Fibroblast of lung (primary cell): ENCODE measurements around the gene DTX4. TPM values are rescaled to one million over a fixed set of nuclear protein-coding genes. Genes with fewer than 3 reads are reported as not detected.

Experiments used
- DNase-seq, 2 donors: peaks; one replicate each; pipeline versions ENCODE4 v3.0.0 to v3.0.0-alpha.2; 2010; ENCODE audit warnings: low read depth in 2 of 2
- H2AFZ ChIP-seq: 2 replicates; pipeline ENCODE4 v1.5.1; 2012; ENCODE audit warnings: low read length, control low read depth, inconsistent platforms
- H3K27ac ChIP-seq: 2 replicates; pipeline ENCODE4 v1.5.1; 2011; ENCODE audit warnings: low read length, control low read depth; ENCODE audit not compliant: insufficient read depth
- H3K27me3 ChIP-seq: 2 replicates; pipeline ENCODE4 v1.5.1; 2011; ENCODE audit warnings: mild to moderate bottlenecking, low read length; ENCODE audit not compliant: control insufficient read depth, insufficient read depth
- H3K36me3 ChIP-seq: 2 replicates; pipeline ENCODE4 v1.5.1; 2011; ENCODE audit warnings: low read length; ENCODE audit not compliant: control insufficient read depth, insufficient read depth
- H3K4me1 ChIP-seq: 2 replicates; pipeline ENCODE4 v1.5.1; 2011; ENCODE audit warnings: low read length; ENCODE audit not compliant: control insufficient read depth, insufficient read depth; ENCODE audit errors: extremely low read depth
- H3K4me2 ChIP-seq: 2 replicates; pipeline ENCODE4 v1.5.1; 2011; ENCODE audit warnings: low read length, control low read depth; ENCODE audit not compliant: insufficient read depth; ENCODE audit errors: extremely low read depth
- H3K4me3 ChIP-seq, 4 experiments: fragments of 200-600 bp in 1 of 4; sonication (generic) in 1 of 4; replicated peaks in 1 of 4; 2 replicates each; pipeline ENCODE4 v1.5.1; 2011 to 2016; ENCODE audit warnings: low read length in 4 of 4, low read depth in 3 of 4, mild to moderate bottlenecking in 3 of 4, control low read depth in 2 of 4, inconsistent platforms in 1 of 4, mixed read lengths in 1 of 4; ENCODE audit not compliant: insufficient read depth in 1 of 4; ENCODE audit errors: control extremely low read depth in 1 of 4
- H3K79me2 ChIP-seq: 2 replicates; pipeline ENCODE4 v1.5.1; 2012; ENCODE audit warnings: mild to moderate bottlenecking, low read length, inconsistent platforms; ENCODE audit not compliant: control insufficient read depth, insufficient read depth
- H3K9ac ChIP-seq: 2 replicates; pipeline ENCODE4 v1.5.1; 2011; ENCODE audit warnings: mild to moderate bottlenecking, low read length, control low read depth; ENCODE audit not compliant: insufficient read depth
- H3K9me3 ChIP-seq: 2 replicates; pipeline ENCODE4 v1.5.1; 2012; ENCODE audit warnings: low read depth, low read length; ENCODE audit not compliant: control insufficient read depth, insufficient read depth
- H4K20me1 ChIP-seq: 2 replicates; pipeline ENCODE4 v1.5.1; 2011; ENCODE audit warnings: low read length; ENCODE audit not compliant: control insufficient read depth, insufficient read depth; ENCODE audit errors: extremely low read depth
- CTCF ChIP-seq, 2 donors: IDR thresholded peaks in 1 of 2; conservative IDR thresholded peaks in 1 of 2; 1 replicate in 1 of 2; 2 replicates in 1 of 2; pipeline ENCODE4 v1.5.1; 2011 to 2012; ENCODE audit warnings: low read length in 2 of 2, control low read depth in 1 of 2, inconsistent platforms in 1 of 2, low read depth in 1 of 2, mild to moderate bottlenecking in 1 of 2
- EZH2 ChIP-seq: IDR thresholded peaks from 2 replicates; pipeline ENCODE4 v1.5.1; 2012; ENCODE audit warnings: low read length, control low read depth, mild to moderate bottlenecking; ENCODE audit errors: missing control alignments
- polyA plus RNA-seq, 2 donors: library from polyadenylated mRNA; depleted of rRNA in 1 of 2; stranded (reverse) in 1 of 2; unstranded in 1 of 2; fragments of >200 nt; gene quantifications; 2 replicates each; pipeline ENCODE4 v1.2.1, GENCODE V29; 2011 to 2012; ENCODE audit warnings: missing spikeins in 1 of 2
- total RNA-seq: library from RNA; depleted of rRNA; stranded (reverse); fragments of >200 nt; gene quantifications from 2 replicates; pipeline ENCODE4 v1.2.1, GENCODE V29; 2014

Gene DTX4
- total and polyA plus RNA-seq, 2 donors (not counting 1 experiment from before 2014, with no cell fraction given) = 1.2 to 4.8 TPM

DNA sequence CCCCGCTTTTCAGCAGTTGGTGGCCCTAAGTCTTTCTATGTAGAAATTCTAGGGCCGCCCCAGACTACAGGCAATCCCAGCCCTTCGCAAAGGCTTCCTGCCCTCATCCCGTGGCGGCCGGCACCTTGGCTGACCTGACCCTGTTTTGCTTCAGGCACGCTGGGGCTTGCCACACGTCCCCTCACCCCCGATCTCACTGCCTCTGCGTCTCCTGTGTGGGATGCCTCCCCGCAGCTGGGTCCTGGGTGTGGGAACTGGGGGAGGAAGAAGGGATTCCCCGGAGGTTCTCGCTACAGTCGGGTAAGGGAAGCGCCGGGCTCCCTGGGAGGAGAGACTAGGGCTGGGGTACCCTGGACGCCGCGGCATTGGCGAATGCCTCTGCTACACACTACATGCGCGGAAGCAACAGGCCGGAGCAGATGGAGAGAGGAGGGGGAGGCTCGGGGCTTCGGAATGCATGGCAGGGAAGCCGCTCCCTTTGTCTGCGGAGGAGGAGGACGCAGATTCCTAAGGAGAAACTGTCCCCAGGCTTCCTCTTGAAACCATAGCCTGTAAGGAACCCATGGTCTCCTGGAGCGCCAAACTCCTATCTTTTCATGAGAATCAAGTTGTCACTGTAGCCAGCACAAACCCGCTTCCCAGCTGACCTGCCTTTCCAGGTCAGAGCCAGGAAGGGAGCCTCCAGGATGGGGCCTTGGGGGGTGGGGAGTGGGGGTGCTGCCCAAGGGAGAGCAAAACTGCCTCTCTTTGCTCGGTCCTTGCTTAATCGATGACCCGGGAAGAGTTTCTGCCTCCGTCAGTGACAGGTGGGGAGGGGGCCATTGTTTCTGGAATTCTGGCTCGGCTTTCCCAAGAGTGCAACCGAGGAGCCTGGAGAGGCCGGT lies 1.4 kb downstream of the DTX4 start:
- H3K79me2 ChIP-seq = peaks cover 1% of the 10 kb centered on the region
- H2AFZ ChIP-seq = peak overlapping the region; percentile 75
- no peaks in the 10 kb centered on the region for H3K9me3 ChIP-seq
- TF ChIP-seq CTCF (conservative IDR thresholded peaks at IDR 0.05 in 1 of 2, IDR thresholded peaks at IDR 0.05 in 1 of 2; ENCODE audit: low read depth in 1 of 2, low read length in 2 of 2) (no peak), EZH2 (no peak)
- H3K4me2 ChIP-seq = peak overlapping the region; percentile 94
- peak overlapping the region; percentile 28 to 70 (median 68) for H3K4me3 ChIP-seq
- peak in 1 of 2 donors; percentile 30 for DNase-seq
- H3K9ac ChIP-seq = peak overlapping the region; percentile 39
- H4K20me1 ChIP-seq = no peaks in the 10 kb centered on the region
- peak overlapping the region; percentile 12 for H3K27ac ChIP-seq
- no peaks in the 10 kb centered on the region for H3K27me3 ChIP-seq
- H3K36me3 ChIP-seq = no peaks in the 10 kb centered on the region
- peaks cover 7% of the 10 kb centered on the region for H3K4me1 ChIP-seq

- peaks cover 1% of the 10 kb centered on the region for H3K79me2 ChIP-seq
- H3K27me3 ChIP-seq = no peaks in the 10 kb centered on the region
- peaks cover 7% of the 10 kb centered on the region for H3K4me1 ChIP-seq
- H2AFZ ChIP-seq = no peak overlapping the region
- TF ChIP-seq EZH2 (no peak), CTCF (conservative IDR thresholded peaks at IDR 0.05 in 1 of 2, IDR thresholded peaks at IDR 0.05 in 1 of 2; ENCODE audit: low read depth in 1 of 2, low read length in 2 of 2) (no peak)
- no peaks in the 10 kb centered on the region for H3K9me3 ChIP-seq
- H3K4me2 ChIP-seq = peak overlapping the region; percentile 94
- H3K9ac ChIP-seq = no peak overlapping the region
- H4K20me1 ChIP-seq = no peaks in the 10 kb centered on the region
- peak overlapping the region in 2 of 4 experiments; percentile 67 to 70 for H3K4me3 ChIP-seq
- DNase-seq = peak in 1 of 2 donors; percentile 7
- H3K27ac ChIP-seq = no peak overlapping the region
- H3K36me3 ChIP-seq = no peaks in the 10 kb centered on the region
These were observed 2.2 kb downstream of the DTX4 start for GRCh38 chr11:59173964-59174663.

GRCh38 chr11:59174664-59175033 lies 2.7 kb downstream of the DTX4 start:
- Histone ChIP-seq H3K36me3 (no peaks in the 10 kb centered on the region), H3K4me3 (peak overlapping the region in 1 of 4 experiments; percentile 70), H3K4me1 (peaks cover 7% of the 10 kb centered on the region), H3K9ac (no peak overlapping the region), H4K20me1 (no peaks in the 10 kb centered on the region), H3K9me3 (no peaks in the 10 kb centered on the region), H2AFZ (no peak overlapping the region), H3K79me2 (peaks cover 1% of the 10 kb centered on the region), H3K27ac (no peak overlapping the region), H3K4me2 (no peak overlapping the region), H3K27me3 (no peaks in the 10 kb centered on the region)
- no peak for TF ChIP-seq EZH2
- DNase-seq = peak in 1 of 2 donors; percentile 39
